ENCODE data around the gene FBXW9.

The FBXW9 gene

DNA sequence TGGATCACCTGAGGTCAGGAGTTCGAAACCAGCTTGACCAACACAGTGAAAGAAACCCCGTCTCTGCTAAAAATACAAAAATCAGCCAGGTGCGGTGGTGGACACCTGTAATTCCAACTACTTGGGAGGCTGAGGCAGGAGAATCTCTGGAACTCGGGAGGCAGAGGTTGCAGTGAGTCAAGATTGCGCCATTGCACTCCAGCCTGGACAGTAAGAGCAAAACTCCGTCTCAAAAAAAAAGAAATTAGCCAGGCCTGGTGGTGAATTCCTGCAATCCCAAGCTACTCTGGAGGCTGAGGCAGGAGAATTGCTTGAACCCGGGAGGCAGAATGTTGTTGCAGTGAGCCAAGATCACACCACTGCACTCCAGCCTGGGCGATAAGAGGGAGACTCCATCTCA lies 12.2 kb upstream of the FBXW9 start:
- H3K4me3 ChIP-seq (ENCODE audit: low read depth, low read length), result no peak overlapping the region
- DNase-seq (ENCODE audit: low read depth), result no peak
- TF ChIP-seq, protein P1, sequence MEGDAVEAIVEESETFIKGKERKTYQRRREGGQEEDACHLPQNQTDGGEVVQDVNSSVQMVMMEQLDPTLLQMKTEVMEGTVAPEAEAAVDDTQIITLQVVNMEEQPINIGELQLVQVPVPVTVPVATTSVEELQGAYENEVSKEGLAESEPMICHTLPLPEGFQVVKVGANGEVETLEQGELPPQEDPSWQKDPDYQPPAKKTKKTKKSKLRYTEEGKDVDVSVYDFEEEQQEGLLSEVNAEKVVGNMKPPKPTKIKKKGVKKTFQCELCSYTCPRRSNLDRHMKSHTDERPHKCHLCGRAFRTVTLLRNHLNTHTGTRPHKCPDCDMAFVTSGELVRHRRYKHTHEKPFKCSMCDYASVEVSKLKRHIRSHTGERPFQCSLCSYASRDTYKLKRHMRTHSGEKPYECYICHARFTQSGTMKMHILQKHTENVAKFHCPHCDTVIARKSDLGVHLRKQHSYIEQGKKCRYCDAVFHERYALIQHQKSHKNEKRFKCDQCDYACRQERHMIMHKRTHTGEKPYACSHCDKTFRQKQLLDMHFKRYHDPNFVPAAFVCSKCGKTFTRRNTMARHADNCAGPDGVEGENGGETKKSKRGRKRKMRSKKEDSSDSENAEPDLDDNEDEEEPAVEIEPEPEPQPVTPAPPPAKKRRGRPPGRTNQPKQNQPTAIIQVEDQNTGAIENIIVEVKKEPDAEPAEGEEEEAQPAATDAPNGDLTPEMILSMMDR (IDR thresholded peaks at IDR 0.05; ENCODE audit: low read depth, low read length), result no peak
- TF ChIP-seq, protein P2, sequence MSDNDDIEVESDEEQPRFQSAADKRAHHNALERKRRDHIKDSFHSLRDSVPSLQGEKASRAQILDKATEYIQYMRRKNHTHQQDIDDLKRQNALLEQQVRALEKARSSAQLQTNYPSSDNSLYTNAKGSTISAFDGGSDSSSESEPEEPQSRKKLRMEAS (IDR thresholded peaks at IDR 0.05; ENCODE audit: low read depth, low read length), result no peak
- no peak for TF ChIP-seq POLR2A (IDR thresholded peaks at IDR 0.05; ENCODE audit: extremely low read depth, insufficient read length)
- TF ChIP-seq MYC (IDR thresholded peaks at IDR 0.05; ENCODE audit: low read depth, low read length), result no peak

DNA sequence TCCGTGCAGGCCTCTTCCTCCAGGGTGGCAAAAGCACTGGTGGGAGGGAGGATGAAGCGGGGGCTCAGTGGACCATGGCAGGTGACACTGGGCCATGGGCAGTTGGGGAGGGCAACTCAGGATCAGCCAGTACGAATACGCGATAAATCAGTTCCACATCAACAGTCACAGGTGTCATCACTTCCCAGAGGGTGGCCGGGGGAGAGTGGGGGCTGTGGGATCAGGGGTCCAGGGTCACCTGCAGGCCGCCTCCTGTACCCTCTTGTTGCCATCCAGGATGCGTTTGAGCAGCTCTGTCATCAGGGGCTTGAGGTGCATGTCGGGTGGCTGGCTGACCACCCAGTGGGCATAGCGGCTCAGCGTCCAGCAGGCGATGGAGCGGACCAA lies 9.9 kb upstream of the FBXW9 start:
- TF ChIP-seq, protein P2 (IDR thresholded peaks at IDR 0.05; ENCODE audit: low read depth, low read length), result no peak
- TF ChIP-seq POLR2A (IDR thresholded peaks at IDR 0.05; ENCODE audit: extremely low read depth, insufficient read length) (no peak), MYC (IDR thresholded peaks at IDR 0.05; ENCODE audit: low read depth, low read length) (no peak)
- TF ChIP-seq, protein P1 (IDR thresholded peaks at IDR 0.05; ENCODE audit: low read depth, low read length), result no peak
- no peak for DNase-seq (ENCODE audit: low read depth)
- H3K4me3 ChIP-seq (ENCODE audit: low read depth, low read length), result no peak overlapping the region

DNA sequence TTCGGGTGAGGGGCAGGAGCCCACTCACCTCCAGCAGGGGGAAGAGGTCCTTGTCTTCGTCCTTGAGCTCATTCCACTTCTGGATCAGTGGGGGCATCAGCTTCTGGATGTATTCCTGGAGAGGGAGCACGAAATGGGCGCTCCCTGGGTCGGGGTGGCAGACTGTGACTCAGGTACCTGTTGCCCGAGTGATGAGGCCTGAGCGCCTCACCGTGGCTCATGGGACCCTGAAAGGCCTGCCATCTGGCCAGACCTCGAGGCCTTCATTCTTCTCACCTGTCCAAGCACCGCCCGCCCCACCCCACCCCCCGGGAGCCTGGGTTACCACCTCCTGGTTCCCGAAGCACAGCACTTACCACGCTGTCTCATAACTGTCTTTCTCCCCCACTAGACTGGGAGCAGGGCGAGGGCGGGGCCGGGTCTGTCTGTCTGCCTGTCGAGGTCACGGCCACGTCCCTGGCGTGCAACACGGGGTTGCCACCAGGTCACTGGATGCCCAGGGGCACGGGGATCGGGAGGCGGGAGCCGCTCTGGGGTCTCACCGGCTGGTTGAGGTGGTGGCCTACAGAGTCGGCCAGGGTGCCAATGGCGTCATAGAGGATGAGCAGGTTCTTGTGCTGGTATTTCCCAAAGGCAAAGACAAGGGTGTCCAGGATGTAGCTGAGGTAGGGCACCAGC lies 9.4 kb upstream of the FBXW9 start:
- TF ChIP-seq, protein P1 (IDR thresholded peaks at IDR 0.05; ENCODE audit: low read depth, low read length), result no peak
- TF ChIP-seq, protein P2 (IDR thresholded peaks at IDR 0.05; ENCODE audit: low read depth, low read length), result no peak
- TF ChIP-seq MYC (IDR thresholded peaks at IDR 0.05; ENCODE audit: low read depth, low read length) (no peak), POLR2A (IDR thresholded peaks at IDR 0.05; ENCODE audit: extremely low read depth, insufficient read length) (no peak)
- H3K4me3 ChIP-seq (ENCODE audit: low read depth, low read length), result no peak overlapping the region
- no peak for DNase-seq (ENCODE audit: low read depth)

DNA sequence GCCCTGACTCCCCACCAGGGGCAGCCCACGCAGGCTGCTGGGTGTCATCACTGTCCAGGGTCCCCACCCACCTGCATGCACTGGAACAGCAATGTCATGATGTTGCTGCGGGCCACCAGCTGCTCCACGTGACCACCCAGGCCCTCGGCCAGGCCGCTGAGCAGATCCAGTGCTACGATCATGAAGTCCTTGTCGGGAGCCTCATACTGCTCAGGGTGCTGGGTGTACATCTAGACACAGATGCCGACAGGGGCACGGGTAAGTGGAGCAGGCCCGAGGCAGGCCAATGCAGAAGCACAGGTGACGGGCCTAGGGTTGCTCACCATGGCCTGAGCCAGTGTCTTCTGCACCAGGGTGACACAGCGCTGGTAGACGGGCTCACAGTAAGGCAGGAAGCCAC lies 8.7 kb upstream of the FBXW9 start:
- TF ChIP-seq POLR2A (IDR thresholded peaks at IDR 0.05; ENCODE audit: extremely low read depth, insufficient read length), result no peak
- TF ChIP-seq, protein P2 (IDR thresholded peaks at IDR 0.05; ENCODE audit: low read depth, low read length), result no peak
- no peak overlapping the region for H3K4me3 ChIP-seq (ENCODE audit: low read depth, low read length)

DNA sequence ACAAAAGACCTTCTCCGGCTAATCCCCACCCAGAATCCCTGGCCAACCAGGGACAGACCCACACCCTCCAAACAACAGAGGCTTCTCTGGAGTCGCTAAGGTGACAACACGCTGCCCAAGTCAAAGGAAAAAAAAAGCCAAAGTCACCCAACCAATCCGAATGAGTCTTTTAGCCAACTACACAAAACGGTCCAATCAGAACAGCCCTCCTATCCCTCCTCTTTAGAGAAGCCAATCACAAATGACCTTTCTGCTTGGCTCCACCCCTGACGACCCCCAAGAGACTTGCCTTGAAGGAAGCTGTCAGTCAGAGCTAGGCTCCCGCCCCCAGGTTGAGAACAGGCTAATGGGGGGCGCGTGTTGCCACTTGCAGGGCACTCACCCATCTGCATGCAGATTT lies 6.6 kb upstream of the FBXW9 start:
- TF ChIP-seq POLR2A (IDR thresholded peaks at IDR 0.05; ENCODE audit: extremely low read depth, insufficient read length) (no peak), MYC (IDR thresholded peaks at IDR 0.05; ENCODE audit: low read depth, low read length) (no peak)
- TF ChIP-seq, protein P1 (IDR thresholded peaks at IDR 0.05; ENCODE audit: low read depth, low read length), result no peak
- TF ChIP-seq, protein P2 (IDR thresholded peaks at IDR 0.05; ENCODE audit: low read depth, low read length), result no peak
- DNase-seq (ENCODE audit: low read depth), result peak; percentile 85
- no peak overlapping the region for H3K4me3 ChIP-seq (ENCODE audit: low read depth, low read length)

More for the DNA sequence above, 8.7 kb upstream of the FBXW9 start:
- DNase-seq (ENCODE audit: low read depth), result no peak

DNA sequence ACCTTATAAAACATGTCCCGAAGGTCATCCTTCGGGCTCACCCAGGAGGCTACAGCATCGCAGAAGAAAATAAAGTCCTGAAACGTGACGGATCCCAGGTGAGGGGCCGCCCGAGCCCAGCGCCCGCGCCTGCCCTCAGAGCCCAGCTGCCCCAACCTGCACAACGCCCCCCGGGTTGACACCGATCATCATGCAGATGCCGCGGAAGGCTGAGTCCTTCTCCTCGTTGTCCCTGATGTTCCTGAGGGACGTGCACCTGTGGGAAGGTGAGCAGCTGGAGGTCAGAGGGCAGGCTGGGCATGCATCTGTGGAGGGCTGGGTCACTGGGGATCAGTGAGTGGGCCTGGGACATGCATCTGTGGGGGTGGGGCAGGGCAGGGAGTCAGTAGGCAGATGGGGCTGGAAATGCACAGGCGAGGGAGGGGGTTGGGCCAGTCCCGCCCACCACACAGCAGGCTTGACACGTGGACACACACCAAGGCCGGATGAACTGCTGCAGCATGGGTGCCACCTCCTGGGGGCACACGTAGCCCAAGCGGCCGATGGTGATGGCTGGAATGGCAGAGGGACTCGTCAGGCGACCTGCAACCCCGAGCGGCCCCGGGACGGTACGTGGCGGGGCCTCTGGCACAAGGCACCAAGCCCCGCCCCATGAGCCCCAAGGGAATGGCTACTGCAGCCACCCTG lies 5.3 kb upstream of the FBXW9 start:
- no peak for DNase-seq (ENCODE audit: low read depth)
- TF ChIP-seq, protein P1 (IDR thresholded peaks at IDR 0.05; ENCODE audit: low read depth, low read length), result no peak
- TF ChIP-seq, protein P2 (IDR thresholded peaks at IDR 0.05; ENCODE audit: low read depth, low read length), result no peak
- no peak for TF ChIP-seq POLR2A (IDR thresholded peaks at IDR 0.05; ENCODE audit: extremely low read depth, insufficient read length)
- TF ChIP-seq MYC (IDR thresholded peaks at IDR 0.05; ENCODE audit: low read depth, low read length), result no peak

More for the DNA sequence above, 5.3 kb upstream of the FBXW9 start:
- H3K4me3 ChIP-seq (ENCODE audit: low read depth, low read length), result no peak overlapping the region
